DMS153 (cell line): ENCODE results near the gene LRRC3C.
"Not testable (repeated sequence)": the region's sequence is repeated elsewhere in the genome, so short reads cannot be mapped to it uniquely, and the experiment has no call there.

Experiments used
- DNase-seq: peaks from one replicate; lab custom pipeline; 2025; lab: John Stamatoyannopoulos, UW

Gene LRRC3C

GRCh38 chr17:39927101-39927928 lies at the start of gene LRRC3C, which contains the start of gene ORMDL3:
Gene LRRC3C (plus strand): TSS chr17:39927732. CDS start chr17:39941524, 13,792 bp downstream.
Gene ORMDL3 (minus strand): TSS chr17:39927601. CDS start chr17:39924203, 3,398 bp downstream.
- DNase-seq = peak; percentile 73

GRCh38 chr17:39886102-39886501 lies 41.4 kb upstream of the LRRC3C start:
- DNase-seq = not testable (repeated sequence)

DNA sequence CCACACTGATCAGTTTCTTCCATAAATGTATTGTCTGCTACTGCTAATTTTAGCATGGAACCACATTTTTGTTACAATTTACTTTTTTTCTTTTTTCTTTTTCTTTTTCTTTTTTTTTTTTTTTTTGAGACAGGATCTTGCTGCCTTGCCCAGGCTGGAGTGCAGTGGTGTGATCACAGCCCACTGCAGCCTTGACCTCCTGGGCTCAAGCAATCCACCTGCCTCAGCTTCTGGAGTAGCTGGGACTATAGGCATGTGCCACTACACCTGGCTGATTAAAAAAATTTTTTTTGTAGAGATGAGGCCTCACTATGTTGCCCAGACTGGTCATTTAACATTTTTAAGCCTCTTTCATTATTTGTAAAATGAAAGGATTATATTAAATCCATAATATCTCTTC lies 40.5 kb upstream of the LRRC3C start:
- no peak for DNase-seq

DNA sequence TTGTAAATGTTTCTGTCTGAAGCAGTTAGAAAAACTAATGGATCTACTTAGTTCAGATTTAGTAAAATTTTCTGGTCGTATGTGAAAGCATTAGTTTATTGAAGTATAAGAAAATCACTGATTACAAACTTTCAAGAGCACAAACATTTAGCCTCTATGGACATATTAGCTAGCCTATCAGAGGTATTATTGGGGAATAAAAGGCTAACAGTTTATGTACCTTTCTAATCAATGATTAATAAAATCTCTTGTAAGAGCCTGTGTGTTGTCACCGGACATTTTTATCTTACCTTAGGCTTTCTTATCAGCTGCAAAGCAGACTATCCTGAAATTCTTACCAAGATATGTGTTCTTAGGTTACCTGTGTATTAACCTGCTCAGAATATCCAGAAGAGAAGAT lies 38.3 kb upstream of the LRRC3C start:
- no peak for DNase-seq

DNA sequence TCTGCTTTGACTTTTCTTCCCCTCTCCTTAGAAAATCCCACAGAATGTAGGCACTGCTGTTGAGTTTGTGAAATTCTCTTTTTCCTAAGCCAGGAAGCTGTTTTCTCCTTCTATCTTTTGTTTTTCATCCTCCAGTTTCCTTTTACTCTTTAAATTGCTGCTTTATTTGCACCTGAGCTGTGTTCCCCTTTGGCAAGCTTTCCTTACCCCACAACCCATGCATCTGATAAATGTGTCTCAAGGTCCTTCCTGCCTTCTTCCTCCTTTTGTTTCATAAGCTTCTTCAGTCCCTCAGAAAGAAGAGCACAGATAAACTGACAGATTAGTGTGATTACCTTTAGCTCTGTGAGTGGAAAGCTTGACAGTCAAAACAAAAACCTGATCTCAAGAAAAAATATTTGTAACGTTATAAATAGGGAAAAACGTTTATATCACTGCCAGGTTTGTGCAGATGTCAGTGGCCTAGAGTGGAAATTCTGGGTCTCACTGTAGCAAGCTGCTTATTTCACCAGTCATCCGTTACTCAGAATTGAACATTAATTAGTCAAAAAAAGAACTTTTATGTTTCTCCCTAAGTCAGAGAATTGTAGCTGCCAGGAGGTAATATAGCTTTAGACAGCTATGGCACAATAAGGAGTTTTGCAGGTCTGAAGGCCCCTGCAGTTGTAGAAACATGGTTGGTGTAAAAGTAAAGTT lies 32.7 kb upstream of the LRRC3C start:
- DNase-seq = no peak

DNA sequence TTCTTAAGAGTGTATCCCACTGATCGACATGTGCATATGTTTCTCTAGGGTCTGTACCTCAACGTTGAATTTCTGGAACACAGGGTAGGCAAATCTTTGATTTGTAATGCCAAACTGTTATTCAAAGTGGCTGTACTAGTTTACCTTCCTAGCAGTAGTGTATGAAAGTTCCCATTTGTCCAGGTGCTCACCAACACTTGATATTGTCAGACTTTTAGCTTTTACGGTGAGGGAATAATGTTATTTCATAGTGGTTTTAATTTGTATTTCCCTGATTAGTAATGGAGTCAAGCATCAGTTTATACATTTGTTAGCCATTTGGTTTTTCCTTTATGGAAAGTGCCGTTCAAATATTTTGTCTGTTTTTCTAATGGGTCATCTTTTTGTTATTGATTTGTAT lies 29.4 kb upstream of the LRRC3C start:
- no peak for DNase-seq

DNA sequence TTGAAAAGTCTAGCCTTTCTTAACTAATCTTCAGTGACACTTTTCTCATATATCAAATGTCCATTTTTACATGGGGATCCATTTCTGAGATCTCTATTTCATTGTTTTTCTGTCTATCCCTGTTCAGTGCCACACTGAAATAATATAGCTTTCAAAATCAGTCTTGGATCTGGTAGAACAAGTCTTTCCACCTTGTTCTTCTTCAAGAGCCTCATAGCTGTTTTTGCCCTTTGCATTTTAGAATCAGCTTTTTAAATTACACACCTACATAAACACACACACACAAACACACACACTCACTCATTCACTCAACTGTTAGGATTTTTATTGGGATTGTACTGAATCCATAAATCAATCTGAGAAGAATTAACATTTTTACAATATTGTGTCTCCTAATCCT lies 28.3 kb upstream of the LRRC3C start:
- DNase-seq = no peak

DNA sequence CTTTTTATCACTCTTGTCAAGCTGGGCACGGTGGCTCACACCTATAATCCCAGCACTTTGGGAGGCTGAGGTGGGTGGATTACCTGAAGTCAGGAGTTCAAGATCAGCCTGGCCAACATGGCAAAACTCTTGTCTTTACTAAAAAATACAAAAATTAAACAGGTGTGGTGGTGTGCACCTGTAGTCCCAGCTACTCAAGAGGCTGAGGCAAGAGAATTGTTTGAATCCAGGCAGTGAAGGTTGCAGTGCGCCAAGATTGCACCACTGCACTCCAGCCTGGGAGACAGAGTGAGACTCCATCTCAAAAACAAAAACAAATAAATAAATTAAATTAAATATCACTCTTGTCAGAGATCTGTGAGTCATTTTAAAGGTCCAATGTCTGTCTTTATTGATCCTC lies 25.5 kb upstream of the LRRC3C start:
- not testable (repeated sequence) for DNase-seq

GRCh38 chr17:39903158-39903884 lies 24.2 kb upstream of the LRRC3C start:
- DNase-seq = no peak

- DNase-seq = no peak
Measured at GRCh38 chr17:39904990-39905288, 22.6 kb upstream of the LRRC3C start.

- no peak for DNase-seq
Measured at GRCh38 chr17:39908789-39909352, 18.7 kb upstream of the LRRC3C start.

DNA sequence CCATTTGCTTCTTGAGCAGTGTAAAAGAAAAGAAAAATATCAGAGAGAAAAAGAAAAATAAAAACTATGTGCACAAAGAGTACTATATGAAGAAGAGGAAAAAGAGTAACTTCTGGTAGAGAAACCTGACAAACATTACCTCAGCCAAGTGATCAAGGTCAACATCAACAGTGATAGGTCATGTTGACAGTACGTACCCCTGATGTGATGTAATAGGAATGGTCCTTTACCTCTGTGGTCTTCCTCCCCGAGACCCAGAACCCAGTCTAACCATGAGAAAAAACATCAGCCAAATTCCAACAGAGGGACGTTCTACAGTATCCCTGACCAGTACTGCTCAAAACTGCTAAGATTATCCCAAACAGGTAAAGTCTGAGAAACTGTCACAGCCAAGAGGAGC lies 13.5 kb upstream of the LRRC3C start:
- no peak for DNase-seq

DNA sequence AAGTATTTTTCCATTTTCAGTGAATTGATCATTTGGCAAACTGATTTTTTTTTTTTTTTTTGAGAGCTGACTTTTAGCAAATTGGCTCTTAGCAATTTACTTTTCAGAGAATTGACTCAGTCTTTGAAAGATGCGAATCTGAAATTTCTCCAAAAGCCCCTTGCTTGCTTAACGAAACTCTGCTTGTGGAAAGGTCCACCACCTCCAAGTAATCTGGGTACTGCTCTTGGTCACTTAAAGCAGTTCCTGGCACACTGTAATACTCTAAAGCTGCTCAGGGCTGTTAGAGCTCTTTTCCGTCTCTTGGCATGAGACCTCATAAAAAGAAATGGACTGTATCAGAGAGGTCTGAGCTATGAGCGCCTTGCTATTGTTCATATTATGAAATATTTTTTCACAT lies 12.0 kb upstream of the LRRC3C start:
- no peak for DNase-seq

DNA sequence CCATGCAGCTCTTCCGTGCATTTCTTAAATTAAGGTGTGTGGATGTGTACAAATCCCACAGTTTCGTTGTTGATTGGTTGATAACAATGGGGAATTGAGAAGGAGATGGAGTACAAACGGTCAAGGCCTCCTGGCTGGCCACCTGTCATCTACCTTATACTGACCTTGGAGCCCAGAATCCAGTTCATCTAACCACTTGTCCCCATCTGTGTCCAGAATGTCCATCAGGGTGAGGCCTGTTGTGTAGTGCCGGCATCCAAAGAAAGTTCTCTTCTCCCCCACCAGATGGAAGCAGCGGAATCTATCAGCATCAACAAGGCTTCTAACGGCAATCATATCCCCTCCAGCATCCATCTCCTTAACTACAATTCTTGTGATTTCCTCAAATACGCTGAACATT lies 10.6 kb upstream of the LRRC3C start:
- DNase-seq = no peak

DNA sequence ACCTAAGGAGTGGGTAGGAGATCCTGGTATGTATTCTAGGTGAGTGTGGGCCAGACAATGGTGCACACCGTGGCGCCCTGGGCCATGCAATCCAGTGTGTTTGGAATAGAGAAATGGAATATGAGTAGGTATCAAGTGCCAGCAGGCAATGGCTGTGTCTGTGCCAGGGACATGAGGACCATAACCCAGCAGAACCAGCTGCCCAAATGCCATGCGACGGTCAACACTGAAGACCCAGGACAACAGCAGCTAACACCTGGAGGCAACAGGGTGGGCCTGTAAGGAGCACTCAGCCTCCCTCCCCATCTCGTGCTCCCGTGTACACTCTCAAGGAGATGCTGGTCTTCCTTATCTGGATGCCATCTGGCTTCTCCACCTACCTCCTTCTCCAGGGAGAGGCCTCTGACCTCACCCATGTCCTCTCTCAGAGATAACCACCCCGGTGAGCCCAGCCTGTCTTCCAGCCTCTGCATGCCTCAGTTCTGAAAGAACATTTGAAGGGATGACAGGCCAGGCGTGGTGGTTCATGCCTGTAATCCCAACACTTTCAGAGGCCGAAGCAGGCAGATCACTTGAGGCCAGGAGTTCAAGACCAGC lies 8.3 kb upstream of the LRRC3C start:
- no peak for DNase-seq

- DNase-seq = no peak
Measured at GRCh38 chr17:39920218-39921210, 7.0 kb upstream of the LRRC3C start.

DNA sequence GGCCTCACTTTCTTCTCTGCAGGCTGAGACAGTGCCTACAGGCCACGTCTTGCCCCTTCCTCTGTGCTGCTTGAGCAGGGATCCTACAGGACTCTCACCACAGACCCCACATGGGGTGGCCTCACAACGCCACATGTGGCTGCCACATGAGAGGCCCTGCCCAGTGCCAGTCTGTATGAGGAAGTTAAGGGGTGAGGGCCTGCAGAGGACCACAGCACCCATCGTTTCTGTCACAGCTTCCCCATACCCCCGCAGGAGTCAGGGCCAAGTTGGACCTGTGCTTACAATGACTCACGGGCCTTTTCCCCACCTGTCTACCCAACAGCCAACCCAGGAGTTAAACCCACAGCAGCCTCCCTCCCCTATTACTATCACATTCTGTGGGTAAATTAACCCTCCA lies 6.2 kb upstream of the LRRC3C start:
- DNase-seq = no peak

- no peak for DNase-seq
Measured at GRCh38 chr17:39922006-39922405, 5.5 kb upstream of the LRRC3C start.

DNA sequence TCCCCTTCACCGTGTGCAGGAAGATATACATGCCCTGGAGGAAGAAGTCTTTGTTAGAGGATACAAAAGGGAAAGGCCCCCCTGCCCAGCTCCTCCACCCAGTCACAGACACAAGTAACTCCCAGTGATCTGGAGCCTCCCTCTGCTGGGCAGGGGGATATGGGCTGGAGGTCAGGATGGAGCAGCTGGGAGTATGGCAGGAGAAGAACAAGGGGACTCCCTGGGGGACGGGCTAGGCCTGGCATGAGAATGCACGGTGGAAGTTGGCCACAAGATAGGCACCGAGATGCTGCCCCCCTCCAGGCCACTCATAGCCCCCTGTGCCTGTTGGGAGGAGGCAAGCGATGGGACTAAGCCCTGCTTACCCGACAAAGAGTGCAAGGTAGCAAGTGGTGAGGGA lies 4.3 kb upstream of the LRRC3C start:
- no peak for DNase-seq

GRCh38 chr17:39923836-39924690 lies 3.5 kb upstream of the LRRC3C start:
- DNase-seq = no peak
